RWPE2 (cell line): Measurements from ENCODE around the gene FXYD2.

Experiments used
- ATAC-seq: fragments of 200-7000 bp; cut with Tn5 transposase; 3 replicates; pipeline ENCODE4 v1.9.1; 2021; ENCODE audit warnings: low read depth
- DNase-seq: peaks from one replicate; pipeline ENCODE4 v3.0.0-alpha.2; 2020; ENCODE audit warnings: low spot score
- H3K27ac ChIP-seq: fragments of 450-650 bp; 2 replicates; pipeline ENCODE4 v1.5.1; 2017; ENCODE audit warnings: mild to moderate bottlenecking; ENCODE audit not compliant: poor library complexity, severe bottlenecking
- H3K27me3 ChIP-seq: fragments of 250-450 bp; sonication (Bioruptor Pico); 2 replicates; pipeline ENCODE4 v1.5.1; 2021; ENCODE audit warnings: mild to moderate bottlenecking, moderate library complexity; ENCODE audit not compliant: insufficient read depth, poor library complexity, severe bottlenecking
- H3K36me3 ChIP-seq: fragments of 250-450 bp; sonication (Bioruptor Pico); 2 replicates; pipeline ENCODE4 v1.5.1; 2020; ENCODE audit warnings: low read depth, mild to moderate bottlenecking, moderate library complexity
- H3K4me1 ChIP-seq: fragments of 250-450 bp; sonication (Bioruptor Pico); 2 replicates; pipeline ENCODE4 v1.5.1; 2021; ENCODE audit warnings: mild to moderate bottlenecking, moderate library complexity; ENCODE audit not compliant: insufficient read depth, poor library complexity, severe bottlenecking
- H3K4me3 ChIP-seq: fragments of 250-450 bp; sonication (Bioruptor Pico); 2 replicates; pipeline ENCODE4 v1.5.1; 2021; ENCODE audit warnings: mild to moderate bottlenecking, moderate library complexity; ENCODE audit not compliant: severe bottlenecking
- H3K9me3 ChIP-seq: fragments of 250-450 bp; sonication (Bioruptor Pico); 2 replicates; pipeline ENCODE4 v1.5.1; 2021; ENCODE audit warnings: mild to moderate bottlenecking, moderate library complexity; ENCODE audit not compliant: severe bottlenecking
- TF ChIP-seq, protein P1 (sequence below): fragments of 450-650 bp; IDR thresholded peaks from one replicate; pipeline ENCODE4 v1.5.1; 2017; ENCODE audit warnings: mild to moderate bottlenecking, moderate library complexity; ENCODE audit not compliant: poor library complexity, severe bottlenecking

Gene FXYD2

GRCh38 chr11:117782101-117782500 lies 42.4 kb downstream of the FXYD2 start:
- no peaks in the 10 kb centered on the region for H3K9me3 ChIP-seq
- H3K27me3 ChIP-seq, result peaks cover 20% of the 10 kb centered on the region
- no peak overlapping the region for H3K27ac ChIP-seq
- TF ChIP-seq, protein P1, sequence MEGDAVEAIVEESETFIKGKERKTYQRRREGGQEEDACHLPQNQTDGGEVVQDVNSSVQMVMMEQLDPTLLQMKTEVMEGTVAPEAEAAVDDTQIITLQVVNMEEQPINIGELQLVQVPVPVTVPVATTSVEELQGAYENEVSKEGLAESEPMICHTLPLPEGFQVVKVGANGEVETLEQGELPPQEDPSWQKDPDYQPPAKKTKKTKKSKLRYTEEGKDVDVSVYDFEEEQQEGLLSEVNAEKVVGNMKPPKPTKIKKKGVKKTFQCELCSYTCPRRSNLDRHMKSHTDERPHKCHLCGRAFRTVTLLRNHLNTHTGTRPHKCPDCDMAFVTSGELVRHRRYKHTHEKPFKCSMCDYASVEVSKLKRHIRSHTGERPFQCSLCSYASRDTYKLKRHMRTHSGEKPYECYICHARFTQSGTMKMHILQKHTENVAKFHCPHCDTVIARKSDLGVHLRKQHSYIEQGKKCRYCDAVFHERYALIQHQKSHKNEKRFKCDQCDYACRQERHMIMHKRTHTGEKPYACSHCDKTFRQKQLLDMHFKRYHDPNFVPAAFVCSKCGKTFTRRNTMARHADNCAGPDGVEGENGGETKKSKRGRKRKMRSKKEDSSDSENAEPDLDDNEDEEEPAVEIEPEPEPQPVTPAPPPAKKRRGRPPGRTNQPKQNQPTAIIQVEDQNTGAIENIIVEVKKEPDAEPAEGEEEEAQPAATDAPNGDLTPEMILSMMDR, result no peak
- no peak overlapping the region for H3K4me3 ChIP-seq
- H3K4me1 ChIP-seq, result no peaks in the 10 kb centered on the region
- no peak for ATAC-seq
- no peak for DNase-seq
- no peaks in the 10 kb centered on the region for H3K36me3 ChIP-seq

- no peaks in the 10 kb centered on the region for H3K4me1 ChIP-seq
- TF ChIP-seq, protein P1, result no peak
- no peaks in the 10 kb centered on the region for H3K36me3 ChIP-seq
- ATAC-seq (no peak), DNase-seq (no peak)
- H3K4me3 ChIP-seq, result no peak overlapping the region
- H3K27me3 ChIP-seq, result peaks cover 20% of the 10 kb centered on the region
- H3K9me3 ChIP-seq, result no peaks in the 10 kb centered on the region
- H3K27ac ChIP-seq, result no peak overlapping the region
Measured at GRCh38 chr11:117781627-117782026, 42.9 kb downstream of the FXYD2 start.

DNA sequence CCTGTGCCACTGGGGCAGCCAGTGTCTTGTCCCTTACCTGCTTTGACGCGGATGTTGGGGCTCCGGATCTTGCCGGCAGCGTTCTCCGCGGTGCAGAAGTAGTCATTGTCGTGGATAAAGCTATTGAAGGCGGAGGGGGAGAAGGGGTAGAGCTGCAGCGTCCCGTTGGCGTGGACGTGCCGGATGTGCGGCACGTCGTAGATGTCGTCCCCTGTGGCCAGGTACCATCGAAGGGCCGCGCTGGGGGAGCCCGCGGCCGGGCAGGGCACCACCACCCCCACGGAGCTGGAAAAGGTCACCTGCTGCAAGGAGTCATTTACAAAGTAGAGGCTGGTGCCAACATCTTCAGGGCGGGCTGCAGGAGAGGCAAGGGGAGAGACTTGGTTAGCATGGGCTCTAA lies 44.1 kb downstream of the FXYD2 start:
- H3K36me3 ChIP-seq, result no peaks in the 10 kb centered on the region
- no peak for DNase-seq
- H3K4me1 ChIP-seq, result no peaks in the 10 kb centered on the region
- H3K27ac ChIP-seq, result no peak overlapping the region
- H3K4me3 ChIP-seq, result no peak overlapping the region
- H3K9me3 ChIP-seq, result no peaks in the 10 kb centered on the region
- peaks cover 12% of the 10 kb centered on the region for H3K27me3 ChIP-seq
- TF ChIP-seq, protein P1, result no peak
- no peak for ATAC-seq

- no peak for ATAC-seq
- TF ChIP-seq, protein P1, result no peak
Measured at GRCh38 chr11:117774553-117774952, 50.0 kb downstream of the FXYD2 start.

GRCh38 chr11:117772360-117772759 lies 52.2 kb downstream of the FXYD2 start:
- no peaks in the 10 kb centered on the region for H3K36me3 ChIP-seq
- H3K27me3 ChIP-seq, result no peaks in the 10 kb centered on the region
- TF ChIP-seq, protein P1, result no peak
- H3K9me3 ChIP-seq, result no peaks in the 10 kb centered on the region
- ATAC-seq, result no peak
- H3K4me3 ChIP-seq, result no peak overlapping the region
- no peaks in the 10 kb centered on the region for H3K4me1 ChIP-seq
- DNase-seq, result no peak
- H3K27ac ChIP-seq, result no peak overlapping the region

More at GRCh38 chr11:117774553-117774952, 50.0 kb downstream of the FXYD2 start:
- no peak overlapping the region for H3K27ac ChIP-seq
- no peaks in the 10 kb centered on the region for H3K4me1 ChIP-seq
- no peaks in the 10 kb centered on the region for H3K36me3 ChIP-seq
- no peaks in the 10 kb centered on the region for H3K9me3 ChIP-seq
- H3K27me3 ChIP-seq, result no peaks in the 10 kb centered on the region
- H3K4me3 ChIP-seq, result no peak overlapping the region
- DNase-seq, result no peak
